ENCODE data around the gene MT3.

The MT3 gene

DNA sequence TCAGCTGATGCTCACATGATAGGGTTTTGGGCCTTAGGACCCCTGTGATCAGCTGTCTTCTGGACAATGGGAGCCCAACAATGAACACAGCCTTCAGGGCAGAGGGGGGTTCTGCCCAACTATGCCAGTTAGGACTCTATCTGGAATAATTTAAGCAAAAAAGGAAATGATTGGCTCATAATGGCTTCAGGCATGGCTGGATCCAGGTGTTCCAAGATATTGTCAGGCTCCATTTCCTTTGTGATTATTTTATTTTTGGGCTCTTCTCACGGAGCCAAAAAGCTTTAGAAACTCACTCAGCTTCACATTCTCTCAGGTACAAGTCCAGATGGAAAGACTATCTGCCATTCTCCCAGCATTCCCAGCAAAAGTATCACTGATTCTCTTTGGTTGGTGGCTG, 16.1 kb downstream of the MT3 start:
- no peak overlapping the region for H4K91ac ChIP-seq (ENCODE audit: low read depth, low read length, poor library complexity)
- WGBS, 2 donors (ENCODE audit: extremely low coverage in 2 of 2, insufficient read length in 2 of 2, insufficient replicate concordance in 1 of 2) = no CpG with 5 or more reads among the region's 1 CpG
- no peaks in the 10 kb centered on the region for H3K36me3 ChIP-seq (replicated peaks in 1 of 2; ENCODE audit: control insufficient read depth in 2 of 2, insufficient read depth in 2 of 2, low read length in 2 of 2)
- no peak overlapping the region for H3K4me3 ChIP-seq (ENCODE audit: low read length in 2 of 2)
- no peak overlapping the region for H3K18ac ChIP-seq (ENCODE audit: low read length)
- H3K23ac ChIP-seq (ENCODE audit: low read depth, low read length, poor library complexity) = no peak overlapping the region
- no peak overlapping the region for H3K4ac ChIP-seq (ENCODE audit: low read length)
- no peak overlapping the region for H2BK5ac ChIP-seq (ENCODE audit: low read length)
- H2AK5ac ChIP-seq (ENCODE audit: low read depth, low read length) = no peak overlapping the region
- H3K9ac ChIP-seq (ENCODE audit: low read depth, low read length, poor library complexity) = no peak overlapping the region
- DNase-seq (ENCODE audit: low spot score) = no peak
- H3K4me2 ChIP-seq (ENCODE audit: insufficient read depth, low read length, poor library complexity, severe bottlenecking) = no peak overlapping the region
- peaks cover 15 to 21% of the 10 kb centered on the region in 2 donors for H3K4me1 ChIP-seq (ENCODE audit: control insufficient read depth in 2 of 2, insufficient read depth in 1 of 2, low read depth in 1 of 2, low read length in 2 of 2)
- H3K27me3 ChIP-seq (ENCODE audit: control insufficient read depth in 3 of 3, insufficient read depth in 3 of 3, low read depth in 1 of 3, low read length in 3 of 3) = peaks cover 6 to 32% (median 26%) of the 10 kb centered on the region in 3 experiments
- H3K9me3 ChIP-seq (replicated peaks in 1 of 2; ENCODE audit: control insufficient read depth in 2 of 2, insufficient read depth in 1 of 2, low read depth in 1 of 2, low read length in 2 of 2) = no peaks in the 10 kb centered on the region
- no peak overlapping the region for H2AFZ ChIP-seq (ENCODE audit: low read length)
- no peak overlapping the region for H4K8ac ChIP-seq (ENCODE audit: low read depth, low read length)
- no peak overlapping the region for H2BK120ac ChIP-seq (ENCODE audit: low read depth, low read length)
- no peak overlapping the region for H3K14ac ChIP-seq (ENCODE audit: low read length)
- H3K79me1 ChIP-seq (ENCODE audit: low read depth, low read length) = no peaks in the 10 kb centered on the region
- H2BK12ac ChIP-seq (ENCODE audit: low read length) = no peak overlapping the region
- no peak overlapping the region for H3K27ac ChIP-seq (replicated peaks; ENCODE audit: low read length)
- H2BK15ac ChIP-seq (ENCODE audit: low read length) = no peak overlapping the region

DNA sequence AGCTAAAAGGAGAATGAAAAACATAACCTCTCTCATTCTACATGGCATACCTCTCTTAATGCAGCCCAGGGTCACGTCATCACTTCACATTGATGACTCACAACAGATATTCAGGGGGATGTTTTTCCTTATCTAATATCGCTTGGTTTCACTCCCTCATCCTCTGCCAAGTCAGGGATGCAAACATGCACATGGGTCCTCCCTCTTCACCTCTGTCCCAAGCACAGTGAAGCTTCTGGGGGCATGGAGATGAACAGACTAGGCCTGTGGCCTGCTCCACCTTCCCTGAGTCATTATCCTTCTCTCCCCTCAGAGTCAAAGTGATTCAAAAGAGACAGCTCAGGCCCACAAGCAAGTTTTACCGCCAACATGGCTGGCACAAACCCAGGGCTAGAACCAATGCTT, 16.7 kb downstream of the MT3 start:
- Histone ChIP-seq H3K9me3 (replicated peaks in 1 of 2; ENCODE audit: control insufficient read depth in 2 of 2, insufficient read depth in 1 of 2, low read depth in 1 of 2, low read length in 2 of 2) (no peaks in the 10 kb centered on the region), H4K8ac (ENCODE audit: low read depth, low read length) (no peak overlapping the region), H3K4ac (ENCODE audit: low read length) (no peak overlapping the region), H2BK120ac (ENCODE audit: low read depth, low read length) (no peak overlapping the region), H2AFZ (ENCODE audit: low read length) (no peak overlapping the region), H2BK12ac (ENCODE audit: low read length) (no peak overlapping the region), H3K79me1 (ENCODE audit: low read depth, low read length) (no peaks in the 10 kb centered on the region), H2AK5ac (ENCODE audit: low read depth, low read length) (no peak overlapping the region), H3K9ac (ENCODE audit: low read depth, low read length, poor library complexity) (no peak overlapping the region), H3K14ac (ENCODE audit: low read length) (no peak overlapping the region), H3K27me3 (ENCODE audit: control insufficient read depth in 3 of 3, insufficient read depth in 3 of 3, low read depth in 1 of 3, low read length in 3 of 3) (peaks cover 6 to 36% (median 32%) of the 10 kb centered on the region in 3 experiments), H2BK5ac (ENCODE audit: low read length) (no peak overlapping the region), H3K27ac (replicated peaks; ENCODE audit: low read length) (no peak overlapping the region), H4K91ac (ENCODE audit: low read depth, low read length, poor library complexity) (no peak overlapping the region), H3K23ac (ENCODE audit: low read depth, low read length, poor library complexity) (no peak overlapping the region), H2BK15ac (ENCODE audit: low read length) (no peak overlapping the region), H3K18ac (ENCODE audit: low read length) (no peak overlapping the region), H3K36me3 (replicated peaks in 1 of 2; ENCODE audit: control insufficient read depth in 2 of 2, insufficient read depth in 2 of 2, low read length in 2 of 2) (no peaks in the 10 kb centered on the region), H3K4me2 (ENCODE audit: insufficient read depth, low read length, poor library complexity, severe bottlenecking) (no peak overlapping the region), H3K4me1 (ENCODE audit: control insufficient read depth in 2 of 2, insufficient read depth in 1 of 2, low read depth in 1 of 2, low read length in 2 of 2) (peaks cover 16 to 22% of the 10 kb centered on the region in 2 donors), H3K4me3 (ENCODE audit: low read length in 2 of 2) (no peak overlapping the region)
- WGBS, 2 donors (ENCODE audit: extremely low coverage in 2 of 2, insufficient read length in 2 of 2, insufficient replicate concordance in 1 of 2) = no CpG with 5 or more reads among the region's 3 CpGs
- no peak for DNase-seq (ENCODE audit: low spot score)

DNA sequence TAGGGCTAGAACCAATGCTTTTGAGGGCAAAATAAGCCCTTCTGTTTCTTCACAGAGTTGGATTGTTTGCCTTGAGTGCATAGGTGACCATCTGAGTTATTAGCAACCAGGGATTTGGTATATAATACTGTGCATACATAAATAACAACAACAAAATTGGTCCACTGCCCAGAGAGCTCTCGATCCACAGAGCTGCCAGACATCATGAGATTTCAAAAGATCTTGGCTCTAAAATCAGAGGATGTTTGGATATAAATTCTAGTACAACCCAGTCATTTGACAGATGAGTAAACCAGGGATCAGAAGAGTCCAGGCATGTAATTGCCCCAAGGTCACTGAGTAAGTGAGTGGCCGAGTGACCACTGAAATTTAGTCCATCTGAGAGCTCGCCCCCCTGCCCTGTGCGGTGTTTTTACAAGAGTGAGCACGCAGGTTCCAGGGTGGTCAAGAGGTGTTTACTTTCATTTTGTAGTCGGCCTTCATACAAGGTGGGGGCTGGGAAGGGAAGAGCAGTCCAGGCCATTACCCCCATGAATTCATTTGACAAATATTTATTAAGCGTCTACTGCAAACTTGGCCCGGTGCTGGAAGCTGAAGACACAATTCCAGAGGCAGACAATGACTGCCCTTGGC, 17.3 kb downstream of the MT3 start:
- H3K9ac ChIP-seq (ENCODE audit: low read depth, low read length, poor library complexity) = no peak overlapping the region
- H3K9me3 ChIP-seq (replicated peaks in 1 of 2; ENCODE audit: control insufficient read depth in 2 of 2, insufficient read depth in 1 of 2, low read depth in 1 of 2, low read length in 2 of 2) = no peaks in the 10 kb centered on the region
- peak overlapping the region; percentile 25 for H2AFZ ChIP-seq (ENCODE audit: low read length)
- H2BK15ac ChIP-seq (ENCODE audit: low read length) = no peak overlapping the region
- H4K91ac ChIP-seq (ENCODE audit: low read depth, low read length, poor library complexity) = no peak overlapping the region
- no peaks in the 10 kb centered on the region for H3K79me1 ChIP-seq (ENCODE audit: low read depth, low read length)
- no peak overlapping the region for H4K8ac ChIP-seq (ENCODE audit: low read depth, low read length)
- no CpG with 5 or more reads among the region's 8 CpGs for WGBS, 2 donors (ENCODE audit: extremely low coverage in 2 of 2, insufficient read length in 2 of 2, insufficient replicate concordance in 1 of 2)
- H3K27ac ChIP-seq (replicated peaks; ENCODE audit: low read length) = no peak overlapping the region
- no peak overlapping the region for H3K23ac ChIP-seq (ENCODE audit: low read depth, low read length, poor library complexity)
- H3K27me3 ChIP-seq (ENCODE audit: control insufficient read depth in 3 of 3, insufficient read depth in 3 of 3, low read depth in 1 of 3, low read length in 3 of 3) = peaks cover 6 to 37% (median 31%) of the 10 kb centered on the region in 3 experiments
- H3K14ac ChIP-seq (ENCODE audit: low read length) = no peak overlapping the region
- no peak overlapping the region for H3K4me3 ChIP-seq (ENCODE audit: low read length in 2 of 2)
- H3K4ac ChIP-seq (ENCODE audit: low read length) = no peak overlapping the region
- no peak overlapping the region for H2AK5ac ChIP-seq (ENCODE audit: low read depth, low read length)
- H2BK5ac ChIP-seq (ENCODE audit: low read length) = no peak overlapping the region
- no peaks in the 10 kb centered on the region for H3K36me3 ChIP-seq (replicated peaks in 1 of 2; ENCODE audit: control insufficient read depth in 2 of 2, insufficient read depth in 2 of 2, low read length in 2 of 2)
- no peak for DNase-seq (ENCODE audit: low spot score)
- H2BK12ac ChIP-seq (ENCODE audit: low read length) = no peak overlapping the region
- H3K4me1 ChIP-seq (ENCODE audit: control insufficient read depth in 2 of 2, insufficient read depth in 1 of 2, low read depth in 1 of 2, low read length in 2 of 2) = peaks cover 16 to 22% of the 10 kb centered on the region in 2 donors
- no peak overlapping the region for H3K18ac ChIP-seq (ENCODE audit: low read length)
- no peak overlapping the region for H3K4me2 ChIP-seq (ENCODE audit: insufficient read depth, low read length, poor library complexity, severe bottlenecking)
- no peak overlapping the region for H2BK120ac ChIP-seq (ENCODE audit: low read depth, low read length)

GRCh38 chr16:56607109-56607618, 17.8 kb downstream of the MT3 start:
- Histone ChIP-seq H3K9me3 (replicated peaks in 1 of 2; ENCODE audit: control insufficient read depth in 2 of 2, insufficient read depth in 1 of 2, low read depth in 1 of 2, low read length in 2 of 2) (no peaks in the 10 kb centered on the region), H3K14ac (ENCODE audit: low read length) (no peak overlapping the region), H2BK5ac (ENCODE audit: low read length) (no peak overlapping the region), H3K9ac (ENCODE audit: low read depth, low read length, poor library complexity) (no peak overlapping the region), H3K23ac (ENCODE audit: low read depth, low read length, poor library complexity) (no peak overlapping the region), H2BK15ac (ENCODE audit: low read length) (no peak overlapping the region), H2BK12ac (ENCODE audit: low read length) (no peak overlapping the region), H3K4ac (ENCODE audit: low read length) (no peak overlapping the region), H2BK120ac (ENCODE audit: low read depth, low read length) (no peak overlapping the region), H3K79me1 (ENCODE audit: low read depth, low read length) (no peaks in the 10 kb centered on the region), H2AFZ (ENCODE audit: low read length) (peak overlapping the region; percentile 25), H2AK5ac (ENCODE audit: low read depth, low read length) (no peak overlapping the region), H3K18ac (ENCODE audit: low read length) (no peak overlapping the region), H3K36me3 (replicated peaks in 1 of 2; ENCODE audit: control insufficient read depth in 2 of 2, insufficient read depth in 2 of 2, low read length in 2 of 2) (no peaks in the 10 kb centered on the region), H4K8ac (ENCODE audit: low read depth, low read length) (no peak overlapping the region), H3K27ac (replicated peaks; ENCODE audit: low read length) (no peak overlapping the region), H3K27me3 (ENCODE audit: control insufficient read depth in 3 of 3, insufficient read depth in 3 of 3, low read depth in 1 of 3, low read length in 3 of 3) (peaks cover 6 to 39% (median 25%) of the 10 kb centered on the region in 3 experiments), H4K91ac (ENCODE audit: low read depth, low read length, poor library complexity) (no peak overlapping the region), H3K4me2 (ENCODE audit: insufficient read depth, low read length, poor library complexity, severe bottlenecking) (no peak overlapping the region), H3K4me3 (ENCODE audit: low read length in 2 of 2) (no peak overlapping the region), H3K4me1 (ENCODE audit: control insufficient read depth in 2 of 2, insufficient read depth in 1 of 2, low read depth in 1 of 2, low read length in 2 of 2) (peaks cover 16 to 22% of the 10 kb centered on the region in 2 donors)
- no peak for DNase-seq (ENCODE audit: low spot score)
- no CpG with 5 or more reads among the region's 14 CpGs for WGBS, 2 donors (ENCODE audit: extremely low coverage in 2 of 2, insufficient read length in 2 of 2, insufficient replicate concordance in 1 of 2)

Measured in neuronal stem cell (in vitro differentiated cells).